Suppressor macrophage treated with lipopolysaccharide for 1 hour (primary cell): Measurements from ENCODE around the gene PYGM.
"Not testable (repeated sequence)": the region's sequence is repeated elsewhere in the genome, so short reads cannot be mapped to it uniquely, and the experiment has no call there.

Experiments
- DNase-seq, 3 donors: peaks; one replicate each; pipeline ENCODE4 v3.0.0-alpha.2; 2020 to 2022

Gene PYGM

DNA sequence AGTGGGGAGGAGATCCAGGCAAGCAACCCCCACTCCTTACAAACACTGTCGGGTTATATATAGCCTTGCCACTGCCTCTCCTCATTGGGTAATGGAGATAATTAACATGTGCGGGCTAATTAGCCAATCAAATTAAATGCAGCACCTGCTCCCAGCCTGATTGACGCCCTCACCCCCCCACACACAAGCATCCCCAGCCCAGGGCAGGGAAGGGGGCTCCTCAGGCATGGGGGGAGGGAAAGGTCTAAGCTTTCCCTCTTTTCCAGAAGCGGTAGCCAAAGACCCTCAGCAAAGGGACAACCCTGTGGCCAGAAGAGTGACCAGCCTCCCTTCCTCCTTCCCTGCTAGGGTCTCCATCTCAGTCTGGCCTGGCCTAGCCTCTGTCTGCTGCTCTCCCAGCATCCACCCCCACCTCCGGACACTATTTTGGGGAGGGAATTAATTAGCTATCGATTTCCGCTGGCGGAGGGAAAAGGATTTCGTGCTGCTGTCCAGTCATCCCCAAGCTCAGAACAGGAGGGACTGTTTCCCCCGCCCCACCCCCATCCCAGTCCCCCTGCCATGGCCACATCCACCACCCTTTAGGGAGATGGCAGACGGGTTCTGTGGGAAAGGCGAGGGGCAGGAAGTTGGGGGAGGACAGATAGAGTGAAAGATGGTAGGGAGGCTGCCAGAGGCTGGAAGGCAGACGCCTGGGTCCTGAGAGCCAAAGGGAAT is 43.9 kb downstream of the PYGM start:
- DNase-seq: no peak

DNA sequence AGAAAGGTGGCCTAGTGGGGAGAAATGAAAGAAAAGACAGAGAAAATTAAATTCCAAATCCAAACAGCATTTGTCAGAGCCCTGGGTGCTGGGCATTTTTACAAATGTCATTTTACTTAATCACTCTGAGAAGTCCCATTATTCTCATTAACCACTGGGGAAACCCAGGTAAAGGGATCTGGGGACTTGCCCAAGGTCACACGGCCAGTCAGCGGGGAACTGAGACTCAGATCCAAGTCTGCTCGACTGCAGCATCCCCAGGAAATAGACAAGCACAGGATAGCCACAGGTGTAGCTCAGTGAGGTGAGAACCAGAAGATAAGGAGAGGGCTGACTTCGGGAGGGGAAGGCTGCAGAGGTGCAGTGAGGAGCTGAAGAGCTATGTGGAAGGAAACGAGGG is 44.7 kb downstream of the PYGM start:
- DNase-seq: peak; percentile 36 to 50 (median 45)

DNA sequence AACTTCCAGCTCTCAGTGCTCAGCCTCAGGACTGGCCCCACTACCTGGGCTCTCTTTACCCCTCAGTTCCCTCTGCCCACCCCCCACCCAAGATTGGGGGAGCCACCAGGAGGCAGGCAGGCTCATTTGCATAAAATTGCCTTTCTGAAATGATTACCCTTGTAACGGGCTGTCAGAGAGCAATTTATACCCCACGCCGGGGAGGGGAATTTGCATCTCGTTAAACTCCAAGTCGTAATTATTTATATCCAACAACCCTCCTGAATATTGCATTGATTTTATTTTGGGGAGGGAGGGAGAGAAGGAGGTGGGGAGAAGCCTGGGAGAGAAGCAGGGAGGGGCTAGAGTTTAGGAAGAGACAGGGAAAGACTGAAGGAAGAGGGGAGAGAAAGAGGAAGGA is 45.1 kb downstream of the PYGM start:
- DNase-seq: no peak

DNA sequence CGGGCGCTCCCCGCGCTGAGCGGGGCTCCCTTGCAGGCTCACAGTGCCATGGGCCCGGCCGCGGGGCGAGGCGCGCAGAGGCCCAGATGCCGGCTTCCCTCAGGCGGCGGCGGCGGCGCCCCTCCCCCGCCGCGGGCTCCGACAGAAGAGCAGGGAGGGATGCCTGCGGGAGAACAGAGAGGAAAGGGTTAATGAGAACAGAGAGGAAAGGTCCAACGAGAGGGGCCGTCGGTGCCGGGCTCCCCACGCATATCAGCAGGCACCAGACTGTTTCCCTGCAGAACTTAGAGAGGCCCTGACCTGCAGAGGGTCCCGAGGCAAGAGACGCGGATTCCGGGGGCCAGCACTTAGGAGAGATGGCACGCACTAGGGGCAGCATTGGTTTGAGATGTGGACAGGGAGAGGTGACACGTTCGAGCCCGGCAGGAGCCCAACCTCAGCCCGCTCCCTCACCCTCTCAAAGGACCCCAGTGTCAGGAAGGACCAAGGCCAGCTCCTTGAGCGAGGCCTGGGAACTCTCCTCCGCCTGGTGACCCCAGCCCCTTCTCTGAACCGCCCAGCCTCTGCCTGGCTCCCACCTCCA is 45.9 kb downstream of the PYGM start:
- no peak for DNase-seq

DNA sequence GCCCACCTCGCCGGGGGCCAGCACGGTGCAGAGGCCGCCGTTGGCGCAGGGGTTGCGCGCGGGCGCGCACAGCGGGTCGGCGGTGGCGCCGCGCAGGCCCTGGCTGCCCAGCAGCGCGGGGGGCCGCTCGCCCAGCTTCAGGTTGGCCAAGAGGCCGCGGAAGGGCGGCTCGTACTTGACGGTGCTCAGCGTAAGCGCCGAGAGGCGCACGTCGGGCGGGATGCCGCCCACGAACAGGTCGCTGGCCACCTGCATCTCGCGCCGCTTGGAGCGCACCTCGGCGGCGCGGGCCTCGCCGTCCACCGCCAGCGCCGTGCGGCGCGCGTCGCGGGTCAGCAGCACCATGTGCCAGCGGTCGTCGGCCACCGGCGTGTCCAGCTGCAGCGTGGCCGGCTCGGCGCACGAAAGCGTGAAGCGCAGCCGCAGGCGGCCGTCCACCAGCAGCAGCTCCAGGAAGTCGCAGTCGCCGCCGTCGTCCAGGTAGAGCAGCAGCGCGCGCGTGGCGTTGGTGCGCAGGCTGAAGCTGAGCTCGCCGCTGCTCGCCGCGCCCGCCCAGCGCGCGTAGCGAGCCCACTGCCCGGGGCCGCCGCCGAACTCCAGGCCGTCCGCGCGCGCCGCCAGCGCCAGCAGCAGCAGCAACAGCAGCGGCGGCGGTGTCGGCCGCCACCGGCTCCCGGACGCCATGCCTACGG is 46.6 kb downstream of the PYGM start:
- peak in 2 of 3 donors; percentile 11 to 26 for DNase-seq

DNA sequence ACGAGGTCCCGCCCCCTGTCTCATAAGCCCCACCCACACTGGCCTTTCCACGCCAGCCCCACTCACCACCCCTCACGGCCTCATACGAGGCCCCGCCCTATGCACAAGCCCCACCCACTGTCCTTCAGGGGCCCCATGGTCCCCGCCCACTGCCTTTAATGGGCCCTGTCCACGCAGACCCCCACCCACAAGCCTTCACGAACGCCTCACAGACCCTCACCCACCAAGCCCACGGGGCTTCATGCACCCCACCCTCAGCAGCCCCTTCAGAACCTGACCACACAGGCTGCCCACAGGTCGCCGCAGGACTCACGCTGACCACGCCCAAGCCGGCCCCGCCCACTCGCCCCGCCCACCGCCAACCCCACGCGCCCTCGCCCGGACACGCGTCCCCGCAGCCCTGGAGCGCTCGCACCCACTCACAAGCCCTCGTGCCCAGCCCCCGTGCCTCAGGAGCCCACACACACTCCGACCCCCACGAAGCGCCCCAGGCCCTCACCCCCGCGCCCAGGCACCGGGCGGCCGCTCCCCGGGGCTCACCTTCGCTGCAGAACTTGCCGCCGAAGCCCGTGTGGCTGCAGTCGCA is 47.3 kb downstream of the PYGM start:
- peak in 1 of 3 donors; percentile 32 for DNase-seq

DNA sequence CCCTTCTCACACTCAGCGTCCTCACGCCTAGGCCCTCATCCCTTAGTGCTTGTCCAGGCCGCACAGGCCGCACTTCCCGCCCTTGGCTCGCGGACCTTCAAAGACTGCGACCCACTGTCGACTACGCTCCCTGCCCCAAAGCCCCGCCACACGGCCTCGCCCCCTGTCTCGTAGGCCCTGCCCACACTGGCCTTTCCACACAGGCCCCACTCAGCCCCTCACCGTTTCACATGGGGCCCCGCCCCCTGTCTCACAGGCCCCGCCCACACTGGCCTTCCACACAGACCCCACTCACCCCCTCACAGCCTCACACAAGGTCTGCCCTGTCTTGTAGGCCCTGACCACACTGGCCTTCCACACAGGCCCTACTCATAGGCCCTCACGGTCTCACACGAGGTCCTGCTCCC is 47.8 kb downstream of the PYGM start:
- no peak for DNase-seq

DNA sequence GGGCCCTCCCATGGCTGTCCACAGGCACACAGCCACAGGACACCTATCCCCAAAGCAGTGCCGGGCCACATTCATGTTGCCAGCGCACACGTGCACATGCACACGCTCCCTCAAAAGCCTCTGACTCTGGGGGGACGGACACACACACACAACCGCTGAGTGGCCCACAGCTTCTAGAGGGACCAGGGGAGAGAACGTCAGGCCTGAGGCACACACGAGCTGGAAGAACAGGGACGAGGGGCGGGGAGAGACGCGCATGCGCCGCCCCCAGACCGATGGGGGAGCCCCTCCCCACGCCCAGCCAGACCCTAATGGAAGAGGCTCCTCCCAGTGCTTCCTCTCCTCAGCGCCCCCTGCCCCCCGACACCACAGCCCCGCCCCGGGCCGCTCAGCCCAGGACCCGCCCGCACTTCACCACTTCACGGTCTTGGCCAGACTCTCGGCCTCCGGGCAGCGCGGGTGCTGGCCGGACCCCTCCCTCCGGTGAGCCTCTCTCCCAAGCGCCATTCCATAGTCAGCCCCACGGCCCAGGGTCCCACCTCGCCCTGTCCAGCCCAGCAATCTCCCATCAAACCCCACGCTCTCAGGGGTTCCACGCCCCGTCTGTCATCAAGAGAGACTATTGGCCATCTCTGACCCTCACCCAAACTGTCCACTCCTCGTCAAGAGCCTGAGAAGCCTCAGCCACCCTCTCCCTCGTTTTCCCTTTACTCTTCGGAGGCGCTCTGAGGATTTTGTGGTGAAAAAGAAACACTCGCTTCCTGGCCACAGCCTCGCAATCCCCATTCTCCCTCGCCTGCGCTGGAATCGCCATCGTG is 48.4 kb downstream of the PYGM start:
- DNase-seq: no peak

DNA sequence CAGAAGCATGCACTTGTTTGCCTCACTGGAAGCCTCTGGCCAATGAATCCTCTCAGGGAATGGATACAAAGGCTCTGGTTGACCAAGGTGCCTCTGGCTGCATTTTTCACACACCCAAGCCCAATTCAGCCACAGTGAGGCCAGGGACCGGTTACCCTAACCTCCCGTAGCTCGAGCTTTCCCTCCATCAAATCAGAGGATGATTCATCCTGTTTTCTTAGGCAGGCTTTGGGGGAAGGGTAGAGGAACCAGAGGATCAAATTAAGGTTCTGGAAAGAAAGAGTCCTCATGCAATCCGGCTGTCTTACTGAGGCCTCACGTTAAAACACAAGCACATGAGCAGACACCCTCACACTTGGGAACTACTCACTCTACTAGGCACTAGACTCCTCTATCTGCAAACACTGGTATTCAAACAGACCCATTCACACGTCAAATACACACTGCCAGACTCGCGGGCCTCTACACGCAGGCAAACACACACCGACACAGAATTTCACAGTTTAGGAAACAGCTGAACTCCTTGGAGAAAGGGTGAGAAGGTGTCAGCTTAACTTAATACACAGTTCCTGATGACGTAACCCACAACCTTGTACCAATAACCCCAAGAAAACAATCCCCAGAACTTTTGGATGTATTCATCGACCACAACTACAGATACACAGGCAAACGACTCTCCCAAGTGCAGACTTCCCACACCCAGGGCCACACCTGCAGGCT is 49.2 kb downstream of the PYGM start:
- no peak for DNase-seq

DNA sequence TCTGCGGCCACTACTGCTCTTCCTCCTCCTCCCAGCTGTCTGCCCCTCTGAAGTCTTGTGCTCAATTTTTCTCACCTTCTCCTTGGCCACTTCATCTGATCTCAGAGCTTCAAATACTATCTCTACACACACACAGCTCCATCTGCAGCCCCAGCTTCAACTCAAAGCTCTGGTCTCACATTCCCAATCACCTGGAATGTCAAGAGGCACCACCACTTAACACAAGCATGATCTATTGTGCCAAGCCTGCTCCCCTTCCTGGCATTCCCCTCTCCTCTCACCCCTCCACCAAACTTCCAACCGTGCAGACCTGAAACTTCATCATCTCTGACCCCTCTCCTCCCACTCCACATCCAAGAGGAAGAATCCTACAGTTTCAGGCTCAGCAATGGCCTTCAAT is 54.3 kb downstream of the PYGM start:
- no peak for DNase-seq

DNA sequence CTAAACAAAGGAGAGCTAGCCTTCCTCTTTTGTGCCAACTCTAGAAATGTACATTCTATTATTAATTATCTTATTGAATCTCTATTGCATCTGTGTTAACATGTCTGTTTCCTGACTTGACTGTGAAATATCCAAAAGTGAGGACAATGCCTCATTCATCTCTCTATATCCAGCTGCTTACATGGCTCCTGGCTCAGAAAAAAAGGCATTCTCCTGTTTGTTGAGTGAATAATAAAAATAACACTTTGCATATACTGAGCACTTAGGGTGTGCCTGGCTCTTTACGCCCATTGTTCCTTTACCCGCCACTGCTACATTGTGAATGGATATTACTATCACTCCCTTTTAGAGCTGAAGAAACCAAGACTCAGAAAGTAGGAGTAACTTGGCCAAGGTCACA is 56.7 kb downstream of the PYGM start:
- DNase-seq: no peak

DNA sequence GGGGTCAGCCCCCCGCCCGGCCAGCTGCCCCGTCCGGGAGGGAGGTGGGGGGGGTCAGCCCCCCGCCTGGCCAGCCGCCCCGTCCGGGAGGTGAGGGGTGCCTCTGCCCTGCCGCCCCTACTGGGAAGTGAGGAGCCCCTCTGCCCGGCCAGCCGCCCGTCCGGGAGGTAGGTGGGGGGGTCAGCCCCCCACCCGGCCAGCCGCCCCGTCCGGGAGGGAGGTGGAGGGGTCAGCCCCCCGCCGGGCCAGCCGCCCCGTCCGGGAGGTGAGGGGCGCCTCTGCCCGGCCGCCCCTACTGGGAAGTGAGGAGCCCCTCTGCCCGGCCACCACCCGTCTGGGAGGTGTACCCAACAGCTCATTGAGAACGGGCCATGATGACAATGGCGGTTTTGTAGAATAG is 57.8 kb downstream of the PYGM start:
- not testable (repeated sequence) for DNase-seq

DNA sequence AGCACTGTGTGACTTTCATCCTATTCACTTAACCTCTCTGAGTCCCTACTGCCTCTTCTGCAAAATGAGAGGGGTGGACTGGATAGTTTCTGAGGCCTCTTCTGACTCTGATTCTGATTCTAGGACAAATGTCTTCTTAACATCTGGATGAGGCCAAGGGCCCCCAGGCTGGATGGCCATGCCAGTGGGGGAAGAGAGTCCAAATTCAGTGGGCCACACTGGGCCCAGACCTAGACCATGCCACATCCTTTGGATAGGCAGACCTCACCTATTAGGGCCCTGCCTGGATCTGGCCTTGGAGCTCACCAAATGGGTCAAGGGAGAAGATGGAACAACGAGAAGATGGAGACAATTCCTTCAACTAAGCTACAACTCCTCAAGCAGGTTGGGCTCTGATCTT is 61.3 kb downstream of the PYGM start:
- no peak for DNase-seq

DNA sequence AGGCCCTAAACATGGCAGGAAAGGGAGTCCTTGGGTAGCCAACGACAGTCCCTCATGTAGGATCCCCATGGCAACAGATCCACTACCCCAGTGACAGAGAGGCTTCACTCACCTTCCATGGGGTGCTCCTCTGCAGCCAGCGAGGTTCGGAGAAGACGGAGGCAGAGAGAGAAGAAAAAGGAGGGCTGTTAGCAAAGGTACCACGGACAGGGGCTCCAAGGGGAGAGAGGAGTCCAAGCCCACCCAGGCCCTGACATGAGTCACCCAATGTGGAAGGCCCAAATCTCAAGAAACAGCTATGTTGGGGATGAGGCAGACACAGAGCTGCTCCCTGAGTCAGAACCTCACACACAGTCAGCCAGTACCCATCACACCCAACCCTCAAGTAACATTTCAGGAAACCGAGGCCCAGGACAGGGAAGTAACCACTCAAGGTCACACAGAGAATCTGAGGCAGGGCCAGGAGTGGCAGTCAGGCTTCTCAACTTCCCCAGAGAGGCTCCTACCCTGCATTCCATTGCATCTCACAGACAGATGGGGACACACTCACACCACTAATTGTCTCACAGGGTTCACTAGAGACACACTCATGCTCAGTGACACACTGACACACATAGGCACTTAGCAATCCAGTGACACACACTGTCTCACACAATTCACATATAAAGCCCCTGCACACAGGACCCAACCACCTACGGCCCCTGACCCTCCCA is 62.0 kb downstream of the PYGM start:
- no peak for DNase-seq
